ENCODE results near the gene SPTBN1. TPM values are rescaled to one million over a fixed set of nuclear protein-coding genes. Genes with fewer than 3 reads are reported as not detected.

SPTBN1 gene
- total RNA-seq, 4 donors from 2014 or later, result 132 to 239 (median 195) TPM

- 61 to 73% methylated on average over 4 of the region's 4 CpGs for WGBS, 2 donors
- DNase-seq (ENCODE audit: low spot score in 2 of 2), result no peak
- intact Hi-C loops (cut with DNase I; ENCODE audit: low total_unique reads), result no loop called here
- no peak overlapping the region for H3K4me3 ChIP-seq (ENCODE audit: low read depth, poor library complexity, severe bottlenecking)
- TF ChIP-seq POLR2A (IDR thresholded peaks at IDR 0.05), result no peak
These were observed 90.4 kb downstream of the SPTBN1 start for GRCh38 chr2:54546518-54546917.

- WGBS, 2 donors, result 83 to 84% methylated on average over 5 of the region's 5 CpGs
- no peak for DNase-seq (ENCODE audit: low spot score in 2 of 2)
- TF ChIP-seq POLR2A (IDR thresholded peaks at IDR 0.05) (no peak), CTCF (IDR thresholded peaks at IDR 0.05) (no peak)
- intact Hi-C loops (cut with DNase I; ENCODE audit: low total_unique reads), result no loop called here
- H3K4me3 ChIP-seq (ENCODE audit: low read depth, poor library complexity, severe bottlenecking), result no peak overlapping the region
These were observed 91.0 kb downstream of the SPTBN1 start for GRCh38 chr2:54546923-54547720.

DNA sequence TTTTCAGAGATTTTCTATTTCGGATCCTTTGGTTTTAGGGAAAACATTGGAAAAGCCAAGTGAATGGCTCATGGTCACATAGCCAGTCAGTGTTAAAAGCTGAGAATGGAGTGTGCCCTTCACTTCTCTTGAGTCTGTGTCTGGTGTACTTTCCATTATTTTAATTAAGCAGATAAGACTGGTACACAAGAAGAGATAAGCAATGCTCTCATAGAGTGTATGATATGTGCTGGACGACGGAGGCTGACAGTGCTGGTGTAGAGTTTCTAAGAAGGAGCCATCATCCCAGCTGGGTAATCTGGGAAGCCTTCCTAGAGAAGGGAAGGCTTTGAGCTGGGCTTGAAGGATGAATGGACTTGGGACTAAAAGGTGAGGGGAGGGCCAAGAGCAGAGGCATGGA, 93.3 kb downstream of the SPTBN1 start:
- no peak overlapping the region for H3K4me3 ChIP-seq (ENCODE audit: low read depth, poor library complexity, severe bottlenecking)
- no peak for TF ChIP-seq POLR2A (IDR thresholded peaks at IDR 0.05)
- no peak for TF ChIP-seq CTCF (IDR thresholded peaks at IDR 0.05)
- intact Hi-C loops (cut with DNase I; ENCODE audit: low total_unique reads), result no loop called here
- no peak for DNase-seq (ENCODE audit: low spot score in 2 of 2)
- WGBS, 2 donors, result 94 to 96% methylated on average over 3 of the region's 3 CpGs

DNA sequence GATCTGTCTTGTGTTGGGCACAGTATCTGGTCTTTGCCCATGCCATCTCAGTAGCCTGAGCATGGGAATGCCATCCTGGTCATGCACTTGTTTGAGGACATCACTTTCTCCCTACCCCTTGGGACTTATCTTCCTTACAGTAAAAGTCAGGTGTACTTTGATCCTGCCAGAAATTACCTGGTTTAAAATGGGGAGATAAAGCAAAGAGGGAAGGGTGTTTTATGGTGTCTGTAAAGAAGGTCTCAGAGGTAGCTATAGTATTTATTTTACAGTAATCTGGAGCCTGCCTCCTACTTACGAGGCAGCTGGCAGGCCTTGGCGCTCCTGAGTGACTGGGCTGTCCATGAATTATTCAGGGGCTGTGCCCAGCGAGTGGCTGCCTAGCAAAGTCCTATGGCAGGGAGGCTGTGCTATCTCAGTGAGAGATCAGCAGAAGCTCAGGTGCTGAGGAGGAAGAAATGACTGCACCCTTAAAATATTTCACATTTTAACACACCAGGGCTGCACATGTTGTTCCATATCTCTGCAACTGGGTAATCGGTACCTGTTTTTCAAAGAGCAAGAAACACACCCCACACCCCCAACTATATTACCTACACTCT, 93.9 kb downstream of the SPTBN1 start:
- no peak overlapping the region for H3K4me3 ChIP-seq (ENCODE audit: low read depth, poor library complexity, severe bottlenecking)
- intact Hi-C loops (cut with DNase I; ENCODE audit: low total_unique reads), result no loop called here
- DNase-seq (ENCODE audit: low spot score in 2 of 2), result no peak
- TF ChIP-seq POLR2A (IDR thresholded peaks at IDR 0.05) (no peak), CTCF (IDR thresholded peaks at IDR 0.05) (no peak)
- WGBS, 2 donors, result 42 to 61% methylated on average over 4 of the region's 4 CpGs

- intact Hi-C loops (cut with DNase I; ENCODE audit: low total_unique reads), result no loop called here
- WGBS, 2 donors, result 38 to 51% methylated on average over 3 of the region's 3 CpGs
These were observed 94.4 kb downstream of the SPTBN1 start for GRCh38 chr2:54550547-54550946.

More at GRCh38 chr2:54550547-54550946, 94.4 kb downstream of the SPTBN1 start:
- no peak overlapping the region for H3K4me3 ChIP-seq (ENCODE audit: low read depth, poor library complexity, severe bottlenecking)
- no peak for TF ChIP-seq POLR2A (IDR thresholded peaks at IDR 0.05)
- TF ChIP-seq CTCF (IDR thresholded peaks at IDR 0.05), result no peak
- DNase-seq (ENCODE audit: low spot score in 2 of 2), result no peak
